ENCODE results near the gene FLNB. TPM values are rescaled to one million over a fixed set of nuclear protein-coding genes. Genes with fewer than 3 reads are reported as not detected.

FLNB gene
- total and polyA plus RNA-seq, 2 of the 8 experiments (the other 6 are each of a cell fraction or from before 2014, with no cell fraction given): 72.3 to 118 TPM

DNA sequence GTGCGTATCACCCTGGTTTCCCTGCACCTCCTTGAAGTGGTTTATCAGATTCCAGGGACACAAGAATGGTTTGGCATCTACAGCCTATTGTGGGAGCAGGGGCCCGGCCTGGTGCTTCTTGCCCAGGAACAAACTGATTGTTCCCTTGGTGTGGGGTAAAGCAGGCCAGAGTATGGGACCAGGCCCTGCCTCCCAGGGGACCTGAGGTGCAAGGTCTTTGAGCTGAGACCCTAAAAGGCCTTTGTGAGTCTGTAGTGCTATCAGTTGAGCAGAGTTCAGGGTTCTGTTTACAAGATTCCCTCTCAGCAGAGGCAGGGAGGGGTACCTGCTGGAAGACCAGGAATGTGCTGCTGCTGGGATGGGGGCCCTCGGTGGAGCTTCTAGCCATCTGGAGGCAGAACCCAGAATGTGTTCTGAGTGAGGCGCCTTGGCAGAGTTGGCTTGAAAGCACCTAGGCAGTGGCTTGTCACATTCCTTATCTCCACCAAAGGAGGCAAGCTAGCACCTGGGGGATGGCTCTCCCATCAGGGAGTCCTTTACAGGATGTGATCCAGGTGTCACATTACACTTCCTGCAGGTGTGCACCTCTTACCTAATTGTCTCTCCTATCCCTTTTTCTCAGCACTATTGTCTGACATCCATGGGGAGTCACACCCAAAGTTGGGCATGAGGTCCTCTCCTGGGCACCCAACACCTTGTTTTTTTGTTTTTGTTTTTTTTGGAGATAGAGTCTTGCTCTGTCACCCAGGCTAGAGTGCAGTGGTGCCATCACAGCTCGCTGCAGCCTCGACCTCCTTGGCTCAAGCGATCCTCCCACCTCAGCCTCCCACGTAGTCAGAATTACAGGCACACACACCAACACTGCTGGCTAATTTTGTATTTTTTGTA, 13.1 kb downstream of the FLNB start (continued):
- TF ChIP-seq, protein P1, sequence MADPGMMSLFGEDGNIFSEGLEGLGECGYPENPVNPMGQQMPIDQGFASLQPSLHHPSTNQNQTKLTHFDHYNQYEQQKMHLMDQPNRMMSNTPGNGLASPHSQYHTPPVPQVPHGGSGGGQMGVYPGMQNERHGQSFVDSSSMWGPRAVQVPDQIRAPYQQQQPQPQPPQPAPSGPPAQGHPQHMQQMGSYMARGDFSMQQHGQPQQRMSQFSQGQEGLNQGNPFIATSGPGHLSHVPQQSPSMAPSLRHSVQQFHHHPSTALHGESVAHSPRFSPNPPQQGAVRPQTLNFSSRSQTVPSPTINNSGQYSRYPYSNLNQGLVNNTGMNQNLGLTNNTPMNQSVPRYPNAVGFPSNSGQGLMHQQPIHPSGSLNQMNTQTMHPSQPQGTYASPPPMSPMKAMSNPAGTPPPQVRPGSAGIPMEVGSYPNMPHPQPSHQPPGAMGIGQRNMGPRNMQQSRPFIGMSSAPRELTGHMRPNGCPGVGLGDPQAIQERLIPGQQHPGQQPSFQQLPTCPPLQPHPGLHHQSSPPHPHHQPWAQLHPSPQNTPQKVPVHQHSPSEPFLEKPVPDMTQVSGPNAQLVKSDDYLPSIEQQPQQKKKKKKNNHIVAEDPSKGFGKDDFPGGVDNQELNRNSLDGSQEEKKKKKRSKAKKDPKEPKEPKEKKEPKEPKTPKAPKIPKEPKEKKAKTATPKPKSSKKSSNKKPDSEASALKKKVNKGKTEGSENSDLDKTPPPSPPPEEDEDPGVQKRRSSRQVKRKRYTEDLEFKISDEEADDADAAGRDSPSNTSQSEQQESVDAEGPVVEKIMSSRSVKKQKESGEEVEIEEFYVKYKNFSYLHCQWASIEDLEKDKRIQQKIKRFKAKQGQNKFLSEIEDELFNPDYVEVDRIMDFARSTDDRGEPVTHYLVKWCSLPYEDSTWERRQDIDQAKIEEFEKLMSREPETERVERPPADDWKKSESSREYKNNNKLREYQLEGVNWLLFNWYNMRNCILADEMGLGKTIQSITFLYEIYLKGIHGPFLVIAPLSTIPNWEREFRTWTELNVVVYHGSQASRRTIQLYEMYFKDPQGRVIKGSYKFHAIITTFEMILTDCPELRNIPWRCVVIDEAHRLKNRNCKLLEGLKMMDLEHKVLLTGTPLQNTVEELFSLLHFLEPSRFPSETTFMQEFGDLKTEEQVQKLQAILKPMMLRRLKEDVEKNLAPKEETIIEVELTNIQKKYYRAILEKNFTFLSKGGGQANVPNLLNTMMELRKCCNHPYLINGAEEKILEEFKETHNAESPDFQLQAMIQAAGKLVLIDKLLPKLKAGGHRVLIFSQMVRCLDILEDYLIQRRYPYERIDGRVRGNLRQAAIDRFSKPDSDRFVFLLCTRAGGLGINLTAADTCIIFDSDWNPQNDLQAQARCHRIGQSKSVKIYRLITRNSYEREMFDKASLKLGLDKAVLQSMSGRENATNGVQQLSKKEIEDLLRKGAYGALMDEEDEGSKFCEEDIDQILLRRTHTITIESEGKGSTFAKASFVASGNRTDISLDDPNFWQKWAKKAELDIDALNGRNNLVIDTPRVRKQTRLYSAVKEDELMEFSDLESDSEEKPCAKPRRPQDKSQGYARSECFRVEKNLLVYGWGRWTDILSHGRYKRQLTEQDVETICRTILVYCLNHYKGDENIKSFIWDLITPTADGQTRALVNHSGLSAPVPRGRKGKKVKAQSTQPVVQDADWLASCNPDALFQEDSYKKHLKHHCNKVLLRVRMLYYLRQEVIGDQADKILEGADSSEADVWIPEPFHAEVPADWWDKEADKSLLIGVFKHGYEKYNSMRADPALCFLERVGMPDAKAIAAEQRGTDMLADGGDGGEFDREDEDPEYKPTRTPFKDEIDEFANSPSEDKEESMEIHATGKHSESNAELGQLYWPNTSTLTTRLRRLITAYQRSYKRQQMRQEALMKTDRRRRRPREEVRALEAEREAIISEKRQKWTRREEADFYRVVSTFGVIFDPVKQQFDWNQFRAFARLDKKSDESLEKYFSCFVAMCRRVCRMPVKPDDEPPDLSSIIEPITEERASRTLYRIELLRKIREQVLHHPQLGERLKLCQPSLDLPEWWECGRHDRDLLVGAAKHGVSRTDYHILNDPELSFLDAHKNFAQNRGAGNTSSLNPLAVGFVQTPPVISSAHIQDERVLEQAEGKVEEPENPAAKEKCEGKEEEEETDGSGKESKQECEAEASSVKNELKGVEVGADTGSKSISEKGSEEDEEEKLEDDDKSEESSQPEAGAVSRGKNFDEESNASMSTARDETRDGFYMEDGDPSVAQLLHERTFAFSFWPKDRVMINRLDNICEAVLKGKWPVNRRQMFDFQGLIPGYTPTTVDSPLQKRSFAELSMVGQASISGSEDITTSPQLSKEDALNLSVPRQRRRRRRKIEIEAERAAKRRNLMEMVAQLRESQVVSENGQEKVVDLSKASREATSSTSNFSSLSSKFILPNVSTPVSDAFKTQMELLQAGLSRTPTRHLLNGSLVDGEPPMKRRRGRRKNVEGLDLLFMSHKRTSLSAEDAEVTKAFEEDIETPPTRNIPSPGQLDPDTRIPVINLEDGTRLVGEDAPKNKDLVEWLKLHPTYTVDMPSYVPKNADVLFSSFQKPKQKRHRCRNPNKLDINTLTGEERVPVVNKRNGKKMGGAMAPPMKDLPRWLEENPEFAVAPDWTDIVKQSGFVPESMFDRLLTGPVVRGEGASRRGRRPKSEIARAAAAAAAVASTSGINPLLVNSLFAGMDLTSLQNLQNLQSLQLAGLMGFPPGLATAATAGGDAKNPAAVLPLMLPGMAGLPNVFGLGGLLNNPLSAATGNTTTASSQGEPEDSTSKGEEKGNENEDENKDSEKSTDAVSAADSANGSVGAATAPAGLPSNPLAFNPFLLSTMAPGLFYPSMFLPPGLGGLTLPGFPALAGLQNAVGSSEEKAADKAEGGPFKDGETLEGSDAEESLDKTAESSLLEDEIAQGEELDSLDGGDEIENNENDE (IDR thresholded peaks at IDR 0.05; ENCODE audit: insufficient replicate concordance, low read length): peak; percentile 54
- TF ChIP-seq SUZ12 (IDR thresholded peaks at IDR 0.05; ENCODE audit: low read length) (no peak), JUN (IDR thresholded peaks at IDR 0.05; ENCODE audit: low read depth, low read length) (no peak), BCL11A (IDR thresholded peaks at IDR 0.05; ENCODE audit: low read depth in 2 of 2, low read length in 2 of 2) (no peak), RAD21 (IDR thresholded peaks at IDR 0.05 in 1 of 2, conservative IDR thresholded peaks at IDR 0.05 in 1 of 2; ENCODE audit: low read depth in 2 of 2, low read length in 2 of 2) (peak; percentile 34 to 57; a peak in 2 of 4 replicates), CHD2 (IDR thresholded peaks at IDR 0.05; ENCODE audit: low read length) (no peak), TAF1 (IDR thresholded peaks at IDR 0.05; ENCODE audit: low read depth, low read length) (peak; percentile 58), TCF12 (IDR thresholded peaks at IDR 0.05; ENCODE audit: low read depth, low read length) (peak; percentile 97)
- TF ChIP-seq, protein P2, sequence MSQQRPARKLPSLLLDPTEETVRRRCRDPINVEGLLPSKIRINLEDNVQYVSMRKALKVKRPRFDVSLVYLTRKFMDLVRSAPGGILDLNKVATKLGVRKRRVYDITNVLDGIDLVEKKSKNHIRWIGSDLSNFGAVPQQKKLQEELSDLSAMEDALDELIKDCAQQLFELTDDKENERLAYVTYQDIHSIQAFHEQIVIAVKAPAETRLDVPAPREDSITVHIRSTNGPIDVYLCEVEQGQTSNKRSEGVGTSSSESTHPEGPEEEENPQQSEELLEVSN (IDR thresholded peaks at IDR 0.05): 0 out of 2 replicates have a peak, but pooled peaks have one; percentile 11
